Activated CD4-positive, alpha-beta T cell treated with anti-CD3 and anti-CD28 coated beads for 36 hours (primary cell): ENCODE data around the gene RUNDC3A. TPM values are rescaled to one million over a fixed set of nuclear protein-coding genes. Genes with fewer than 3 reads are reported as not detected.

Experiments used
- ATAC-seq: fragments of 200-7000 bp; cut with Tn5 transposase; one replicate; pipeline ENCODE4 v1.10.0; 2021; ENCODE audit warnings: mild to moderate bottlenecking, moderate library complexity
- CTCF ChIA-PET: fragments of 350-600 bp; sonication (Branson Sonifier 250); formaldehyde crosslinking; loops from one replicate; lab custom pipeline; 2021; ENCODE audit warnings: antibody characterized with exemption; lab: Charles Lee
- POLR2A ChIA-PET: fragments of 350-600 bp; sonication (Branson Sonifier 250); formaldehyde crosslinking; loops from one replicate; lab custom pipeline; 2021; ENCODE audit warnings: antibody characterized with exemption, inconsistent platforms; lab: Charles Lee
- DNase-seq: peaks from one replicate; pipeline ENCODE4 v3.0.0-alpha.2; 2020
- H3K27ac Mint-ChIP-seq: one replicate; pipeline ENCODE4 v1.8.0; 2021; ENCODE audit warnings: mixed read lengths
- H3K27me3 Mint-ChIP-seq: one replicate; pipeline ENCODE4 v1.8.0; 2021; ENCODE audit warnings: mixed read lengths
- H3K36me3 Mint-ChIP-seq: one replicate; pipeline ENCODE4 v1.8.0; 2021; ENCODE audit warnings: low read depth, mixed read lengths
- H3K4me1 Mint-ChIP-seq: one replicate; pipeline ENCODE4 v1.8.0; 2021; ENCODE audit warnings: mixed read lengths
- H3K4me3 Mint-ChIP-seq: one replicate; pipeline ENCODE4 v1.8.0; 2021; ENCODE audit warnings: mild to moderate bottlenecking, moderate library complexity, mixed read lengths
- H3K9me3 Mint-ChIP-seq: one replicate; pipeline ENCODE4 v1.8.0; 2021; ENCODE audit warnings: low read depth, mixed read lengths
- intact Hi-C, 2 experiments: fragments of 100-400 bp; cut with DNase I in 1 of 2; cut with micrococcal nuclease in 1 of 2; formaldehyde crosslinking; loops; one replicate each; pipeline versions ENCODE4 v1.14.2 to v1.15.1; 2022 to 2024; cut with DNase I, micrococcal nuclease
- total RNA-seq, 2 experiments: library from RNA; stranded (reverse); gene quantifications; one replicate each; pipeline ENCODE4 v1.2.3, GENCODE V29; 2021

The RUNDC3A gene
- total RNA-seq, 2 experiments from 2014 or later = 0.11 TPM; not detected in 1

GRCh38 chr17:44312396-44313104 lies 4.1 kb downstream of the RUNDC3A start:
- Mint-ChIP-seq H3K27me3 (peaks cover 40% of the 10 kb centered on the region), H3K4me3 (no peak overlapping the region), H3K9me3 (no peaks in the 10 kb centered on the region), H3K36me3 (no peaks in the 10 kb centered on the region), H3K27ac (no peak overlapping the region), H3K4me1 (peaks cover 16% of the 10 kb centered on the region)
- CTCF ChIA-PET = no interaction called here
- ATAC-seq = no peak
- DNase-seq = no peak
- intact Hi-C loops = no loop called here
- POLR2A ChIA-PET = no interaction called here

- Mint-ChIP-seq H3K4me1 (peaks cover 13% of the 10 kb centered on the region), H3K27ac (no peak overlapping the region), H3K4me3 (no peak overlapping the region), H3K27me3 (peaks cover 40% of the 10 kb centered on the region), H3K9me3 (no peaks in the 10 kb centered on the region), H3K36me3 (no peaks in the 10 kb centered on the region)
- intact Hi-C loops = no loop called here
- no peak for DNase-seq
- CTCF ChIA-PET = interaction anchor here (0.6 kb wide), 1 partner anchor 179 kb away, joined by 3 read pairs; no protein-coding TSS in a partner anchor
- ATAC-seq = no peak
- POLR2A ChIA-PET = no interaction called here
Observed at GRCh38 chr17:44314031-44314430, 5.6 kb downstream of the RUNDC3A start.

- ATAC-seq (no peak), DNase-seq (no peak)
- peaks cover 4% of the 10 kb centered on the region for H3K36me3 Mint-ChIP-seq
- peaks cover 40% of the 10 kb centered on the region for H3K27me3 Mint-ChIP-seq
- H3K9me3 Mint-ChIP-seq = no peaks in the 10 kb centered on the region
- ChIA-PET POLR2A (no interaction called here), CTCF (interaction anchor here (1.1 to 1.4 kb wide), 2 partner anchors 9 to 80 kb away, joined by 4 read pairs; no protein-coding TSS in a partner anchor)
- intact Hi-C loops = no loop called here
- H3K4me3 Mint-ChIP-seq = no peak overlapping the region
- H3K4me1 Mint-ChIP-seq = peaks cover 11% of the 10 kb centered on the region
- H3K27ac Mint-ChIP-seq = no peak overlapping the region
Observed at GRCh38 chr17:44314524-44314868, 6.1 kb downstream of the RUNDC3A start.

- Mint-ChIP-seq H3K4me1 (peaks cover 11% of the 10 kb centered on the region), H3K9me3 (no peaks in the 10 kb centered on the region), H3K27ac (no peak overlapping the region), H3K4me3 (peak overlapping the region; percentile 41), H3K36me3 (peaks cover 6% of the 10 kb centered on the region), H3K27me3 (peaks cover 39% of the 10 kb centered on the region)
- peak; percentile 76 for DNase-seq
- peak; percentile 78 for ATAC-seq
- intact Hi-C loops = no loop called here
- POLR2A ChIA-PET = no interaction called here
- CTCF ChIA-PET = interaction anchor here (0.7 to 1.4 kb wide), 7 partner anchors 9 to 423 kb away, joined by 3 to 6 read pairs (median 3); no protein-coding TSS in a partner anchor
Observed at GRCh38 chr17:44314869-44315661, 6.7 kb downstream of the RUNDC3A start.

GRCh38 chr17:44315760-44316731 lies 7.6 kb downstream of the RUNDC3A start:
- Mint-ChIP-seq H3K4me1 (peaks cover 11% of the 10 kb centered on the region), H3K27ac (no peak overlapping the region), H3K27me3 (peaks cover 37% of the 10 kb centered on the region), H3K36me3 (peaks cover 8% of the 10 kb centered on the region), H3K4me3 (peak overlapping the region; percentile 41), H3K9me3 (no peaks in the 10 kb centered on the region)
- DNase-seq = no peak
- intact Hi-C loops = no loop called here
- CTCF ChIA-PET = interaction anchor here (0.8 to 1.6 kb wide), 11 partner anchors 8 to 632 kb away, joined by 3 to 6 read pairs (median 3); partner anchors contain the start of genes GRN and TMUB2
- POLR2A ChIA-PET = interaction anchor here (1.0 to 1.8 kb wide), 3 partner anchors 13 to 106 kb away, joined by 5 to 7 read pairs (median 6); no protein-coding TSS in a partner anchor
- ATAC-seq = no peak

- Mint-ChIP-seq H3K4me1 (peaks cover 11% of the 10 kb centered on the region), H3K27ac (no peak overlapping the region), H3K36me3 (peaks cover 14% of the 10 kb centered on the region), H3K4me3 (no peak overlapping the region), H3K9me3 (no peaks in the 10 kb centered on the region), H3K27me3 (peaks cover 37% of the 10 kb centered on the region)
- ATAC-seq (no peak), DNase-seq (no peak)
- ChIA-PET POLR2A (interaction anchor here (1.2 to 1.8 kb wide), 2 partner anchors 12 to 108 kb away, joined by 6 to 7 read pairs; no protein-coding TSS in a partner anchor), CTCF (interaction anchor here (1.2 to 1.6 kb wide), 2 partner anchors 114 to 131 kb away, joined by 3 read pairs; partner anchors contain the start of gene TMUB2)
- intact Hi-C loops = no loop called here
Observed at GRCh38 chr17:44317545-44317944, 9.1 kb downstream of the RUNDC3A start.

GRCh38 chr17:44318077-44318892 lies 9.9 kb downstream of the RUNDC3A start:
- Mint-ChIP-seq H3K27me3 (peaks cover 33% of the 10 kb centered on the region), H3K4me1 (peaks cover 13% of the 10 kb centered on the region)

DNA sequence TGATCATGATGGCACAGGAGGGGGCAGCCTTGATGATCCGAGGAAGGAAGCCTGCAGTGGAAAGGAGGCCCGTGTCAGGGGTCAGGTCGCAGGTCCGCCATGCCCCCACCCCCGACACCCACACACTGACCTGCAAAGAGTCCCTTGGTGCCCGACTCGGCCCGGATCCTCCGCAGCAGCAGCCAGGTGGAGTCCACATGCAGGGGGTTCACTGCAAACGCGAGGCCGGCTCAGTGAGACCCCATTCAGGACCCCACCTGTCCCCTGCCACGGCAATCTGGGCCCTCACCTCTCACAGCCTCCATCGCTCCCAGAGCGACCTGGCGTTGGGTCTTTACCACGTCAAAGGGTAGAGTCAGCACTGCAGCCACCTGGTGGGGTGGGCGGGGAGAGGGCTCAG lies 11.7 kb downstream of the RUNDC3A start:
- CTCF ChIA-PET = interaction anchor here (0.9 to 1.0 kb wide), 2 partner anchors 34 to 104 kb away, joined by 3 read pairs; no protein-coding TSS in a partner anchor
- peaks cover 19% of the 10 kb centered on the region for H3K4me1 Mint-ChIP-seq
- ATAC-seq = no peak
- DNase-seq = no peak
- peaks cover 23% of the 10 kb centered on the region for H3K27me3 Mint-ChIP-seq
- intact Hi-C loops = no loop called here
- H3K36me3 Mint-ChIP-seq = peaks cover 18% of the 10 kb centered on the region
- H3K4me3 Mint-ChIP-seq = no peak overlapping the region
- H3K27ac Mint-ChIP-seq = no peak overlapping the region
- POLR2A ChIA-PET = interaction anchor here (0.6 kb wide), 1 partner anchor 220 kb away, joined by 3 read pairs; no protein-coding TSS in a partner anchor
- H3K9me3 Mint-ChIP-seq = no peaks in the 10 kb centered on the region

More at GRCh38 chr17:44318077-44318892, 9.9 kb downstream of the RUNDC3A start:
- no peak for DNase-seq
- ChIA-PET CTCF (no interaction called here), POLR2A (interaction anchor here (1.8 kb wide), 1 partner anchor 108 kb away, joined by 7 read pairs; no protein-coding TSS in a partner anchor)
- no peak overlapping the region for H3K27ac Mint-ChIP-seq
- no peak overlapping the region for H3K4me3 Mint-ChIP-seq
- intact Hi-C loops = no loop called here
- H3K36me3 Mint-ChIP-seq = peaks cover 15% of the 10 kb centered on the region
- H3K9me3 Mint-ChIP-seq = no peaks in the 10 kb centered on the region
- ATAC-seq = no peak

GRCh38 chr17:44321246-44322120 lies 13.1 kb downstream of the RUNDC3A start:
- peaks cover 11% of the 10 kb centered on the region for H3K27me3 Mint-ChIP-seq
- no peak for DNase-seq
- ChIA-PET CTCF (interaction anchor here (0.8 to 2.0 kb wide), 2 partner anchors 10 to 170 kb away, joined by 3 to 8 read pairs; no protein-coding TSS in a partner anchor), POLR2A (no interaction called here)
- H3K4me1 Mint-ChIP-seq = peaks cover 12% of the 10 kb centered on the region
- H3K36me3 Mint-ChIP-seq = peaks cover 18% of the 10 kb centered on the region
- no peak overlapping the region for H3K4me3 Mint-ChIP-seq
- intact Hi-C loops = no loop called here
- ATAC-seq = no peak
- no peaks in the 10 kb centered on the region for H3K9me3 Mint-ChIP-seq
- no peak overlapping the region for H3K27ac Mint-ChIP-seq
